NCI-H526 (cell line): ENCODE data around the gene C4orf36.
"Not testable (repeated sequence)": the region's sequence is repeated elsewhere in the genome, so short reads cannot be mapped to it uniquely, and the experiment has no call there.

Experiments used
- DNase-seq, 2 experiments: peaks; one replicate each; lab custom pipeline; 2025; lab: John Stamatoyannopoulos, UW

The C4orf36 gene

GRCh38 chr4:86917212-86918039 is 25.2 kb upstream of the C4orf36 start:
- no peak for DNase-seq

DNA sequence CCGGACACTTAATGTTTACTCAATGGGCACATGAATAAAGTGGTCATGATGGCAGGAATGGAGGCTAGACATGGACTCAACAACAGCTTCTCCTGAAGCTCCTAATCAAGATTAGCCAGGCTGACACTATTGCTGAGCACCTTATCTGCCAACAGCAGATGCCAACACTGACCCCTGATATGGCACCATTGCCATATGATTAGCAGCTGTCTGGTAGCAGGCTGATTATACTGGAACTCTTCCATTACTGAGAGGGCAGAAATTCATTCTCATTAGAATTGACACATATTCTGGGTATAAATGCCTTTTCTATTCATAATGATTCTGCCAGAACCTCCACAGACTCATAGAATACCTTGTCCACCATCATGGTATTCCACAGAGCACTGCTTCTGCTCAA is 24.2 kb upstream of the C4orf36 start:
- no peak for DNase-seq

DNA sequence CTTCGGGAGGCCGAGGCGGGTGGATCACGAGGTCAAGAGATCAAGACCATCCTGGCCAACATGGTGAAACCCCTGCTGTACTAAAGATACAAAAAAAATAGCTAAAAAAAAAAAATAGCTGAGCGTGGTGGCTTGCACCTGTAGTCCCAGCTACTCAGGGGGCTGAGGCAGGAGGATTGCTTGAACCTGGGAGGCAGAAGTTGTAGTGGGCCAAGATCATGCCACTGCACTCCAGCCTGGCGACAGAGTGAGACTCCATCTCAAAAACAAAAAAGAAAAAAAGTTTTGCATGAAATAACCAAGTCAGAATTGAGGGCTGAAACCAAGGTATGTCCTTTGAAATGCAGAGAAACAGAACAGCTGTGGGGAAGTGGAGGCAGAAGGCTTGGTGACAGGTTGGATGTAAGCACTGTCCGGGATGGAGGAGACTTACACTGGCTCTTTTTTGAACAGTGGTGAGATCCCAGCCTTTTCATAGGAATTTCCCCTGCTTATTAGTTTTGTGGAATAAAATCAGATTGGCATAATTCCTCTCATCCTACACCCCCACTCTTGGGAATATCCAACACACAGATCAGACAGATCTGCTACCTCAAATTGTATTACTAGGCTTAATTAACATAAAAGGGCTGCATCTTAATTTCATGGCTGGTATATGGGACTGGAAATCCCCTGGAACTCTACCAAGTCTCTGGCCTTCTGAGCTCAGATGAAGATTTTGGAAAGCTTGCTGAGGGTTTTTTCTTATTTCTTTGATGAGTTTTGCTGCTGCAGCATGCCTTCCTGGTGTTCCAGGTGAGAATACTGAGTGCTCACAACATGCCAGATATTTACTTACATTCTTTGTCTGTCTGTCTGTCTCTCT is 18.8 kb upstream of the C4orf36 start:
- no peak for DNase-seq

DNA sequence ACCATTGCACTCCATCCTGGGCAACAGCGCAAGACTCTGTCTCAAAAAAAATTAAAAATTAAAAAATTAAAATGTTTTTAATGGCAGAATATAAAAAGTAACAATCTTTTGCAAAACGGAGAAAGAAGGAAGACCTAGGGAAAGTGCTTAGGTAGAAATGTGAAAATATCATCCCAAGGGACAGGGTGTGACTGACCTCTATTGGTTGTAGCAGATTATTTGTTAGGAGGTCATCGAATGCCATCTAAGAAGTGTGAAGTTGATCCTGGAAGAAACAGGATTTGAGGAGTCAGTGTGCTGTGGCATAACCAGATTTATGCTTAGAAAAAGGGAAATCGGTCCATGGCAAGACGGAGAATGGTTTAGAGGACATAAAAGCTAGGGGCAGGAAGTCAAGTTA is 18.1 kb upstream of the C4orf36 start:
- no peak for DNase-seq

DNA sequence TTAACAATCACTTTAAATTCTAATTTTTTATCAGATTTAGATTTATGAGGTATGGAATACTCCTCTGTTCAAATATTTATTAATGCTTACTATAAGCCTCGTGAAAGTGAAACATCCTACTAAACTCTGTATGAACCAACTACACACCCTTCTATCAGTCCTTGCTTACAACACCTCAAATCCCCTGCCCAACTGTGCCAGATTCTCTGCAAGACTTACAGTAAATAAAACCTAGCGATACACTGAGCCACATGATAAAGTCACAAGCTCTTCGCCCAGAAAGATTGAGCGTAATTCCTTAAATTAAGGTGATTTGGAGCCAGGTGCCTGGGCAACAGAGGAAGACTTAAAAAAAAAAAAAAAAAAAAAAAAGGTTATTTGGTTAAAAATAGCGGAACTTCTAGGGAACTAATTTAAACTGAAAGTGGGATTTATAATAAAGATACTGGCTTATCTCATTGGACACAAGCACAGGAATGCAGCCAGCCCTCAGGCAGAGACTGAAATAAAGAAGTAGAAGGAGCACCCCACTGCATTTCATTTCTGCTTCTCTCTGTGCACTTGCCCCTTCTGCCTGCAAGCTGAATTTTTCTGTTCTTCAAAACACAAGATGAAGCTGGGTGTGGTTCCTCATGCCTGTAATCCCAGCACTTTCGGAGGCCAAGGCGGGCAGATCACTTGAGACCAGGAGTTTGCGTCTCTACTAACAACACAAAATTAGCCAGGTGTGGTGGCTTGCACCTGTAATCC is 17.5 kb upstream of the C4orf36 start:
- no peak for DNase-seq

DNA sequence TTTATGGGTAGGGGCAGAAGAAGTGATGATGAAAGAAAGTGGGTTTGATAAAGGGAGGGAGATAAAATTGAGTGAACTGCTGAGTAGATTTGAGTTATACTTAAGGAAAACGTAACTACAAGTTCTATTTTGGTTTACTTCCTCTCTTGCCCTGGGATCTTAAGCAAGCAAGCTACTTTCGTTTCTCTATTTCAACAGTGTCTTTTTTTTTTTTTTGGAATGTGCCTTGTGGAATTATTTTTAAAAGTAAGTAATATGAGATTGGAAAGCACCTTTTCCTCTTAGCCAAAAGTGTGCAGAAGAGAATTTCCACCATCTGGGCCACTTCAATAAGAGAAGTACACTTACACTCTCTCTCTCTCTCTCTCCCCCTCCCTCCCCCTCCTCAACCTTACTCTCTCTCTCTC is 16.0 kb upstream of the C4orf36 start:
- no peak for DNase-seq

GRCh38 chr4:86901864-86902263 is 9.6 kb upstream of the C4orf36 start:
- DNase-seq = no peak

- peak in 1 of 2 experiments; percentile 21 for DNase-seq
Observed at GRCh38 chr4:86898562-86898961, 6.3 kb upstream of the C4orf36 start.

- no peak for DNase-seq
Observed at GRCh38 chr4:86896596-86896995, 4.4 kb upstream of the C4orf36 start.

- DNase-seq = peak; percentile 33 to 72
Observed at GRCh38 chr4:86895692-86896488, 3.7 kb upstream of the C4orf36 start.

- DNase-seq = no peak
Observed at GRCh38 chr4:86894455-86894854, 2.2 kb upstream of the C4orf36 start.

GRCh38 chr4:86893136-86893535 is 914 bp upstream of the C4orf36 start:
- no peak for DNase-seq

DNA sequence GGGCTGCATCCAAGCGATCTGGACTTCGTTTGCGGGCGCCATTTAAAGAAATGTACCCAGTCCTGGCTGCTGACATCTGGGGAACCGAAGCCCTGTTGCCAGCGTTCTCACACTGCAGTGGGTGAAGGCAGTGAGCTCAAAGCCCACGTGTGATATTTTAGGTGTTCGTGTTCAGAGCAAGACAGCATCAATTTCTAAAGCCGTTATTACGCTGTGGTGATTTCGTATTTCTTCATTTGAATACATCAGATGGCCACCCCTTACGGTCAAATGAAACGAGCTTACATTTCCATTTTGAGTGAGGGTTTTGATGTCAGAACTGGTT is 376 bp upstream of the C4orf36 start:
- peak; percentile 20 to 67 for DNase-seq

- no peak for DNase-seq
Observed at GRCh38 chr4:86890790-86891189, 1.4 kb downstream of the C4orf36 start.

GRCh38 chr4:86879641-86880040 is 12.6 kb downstream of the C4orf36 start:
- DNase-seq = no peak

GRCh38 chr4:86878640-86879039 is 13.6 kb downstream of the C4orf36 start:
- DNase-seq = no peak

GRCh38 chr4:86876894-86877685 is 15.1 kb downstream of the C4orf36 start:
- no peak for DNase-seq

- not testable (repeated sequence) for DNase-seq
Observed at GRCh38 chr4:86875436-86875835, 16.8 kb downstream of the C4orf36 start.

GRCh38 chr4:86872135-86872534 is 20.1 kb downstream of the C4orf36 start:
- DNase-seq = no peak

DNA sequence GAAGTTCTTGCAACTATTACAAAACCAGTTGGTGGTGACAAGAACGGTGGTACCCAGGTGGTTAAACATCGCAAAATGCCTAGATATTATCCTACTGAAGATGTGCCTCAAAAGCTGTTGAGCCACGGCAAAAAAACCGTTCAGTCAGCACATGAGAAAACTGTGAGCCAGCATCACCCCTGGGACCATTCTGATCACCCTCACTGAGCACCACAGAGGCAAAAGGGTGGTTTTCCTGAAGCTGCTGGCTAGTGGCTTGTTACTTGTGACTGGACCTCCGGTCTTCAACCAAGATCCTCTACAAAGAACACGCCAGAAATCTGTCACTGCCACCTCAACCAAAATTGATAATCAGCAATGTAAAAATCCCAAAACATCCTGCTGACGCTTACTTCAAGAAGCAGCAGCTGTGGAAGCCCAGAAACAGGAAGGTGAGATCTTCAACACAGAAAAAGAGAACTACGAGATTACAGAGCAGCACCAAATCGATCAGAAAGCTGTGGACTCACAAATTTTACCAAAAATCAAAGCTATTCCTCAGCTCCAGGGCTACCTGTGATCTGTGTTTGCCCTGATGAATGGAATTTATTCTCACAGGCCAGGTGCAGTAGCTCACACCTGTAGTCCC is 21.7 kb downstream of the C4orf36 start:
- no peak for DNase-seq
